Transverse colon (tissue), 3 donors: ENCODE data around the gene ITGA7.

Experiments used
- POLR2A ChIP-seq: fragments of 450-650 bp; IDR thresholded peaks from one replicate; pipeline ENCODE4 v1.6.1; 2016; ENCODE audit warnings: antibody characterized with exemption, mild to moderate bottlenecking, moderate library complexity
- TF ChIP-seq, protein P1 (sequence below), 5 experiments: fragments of 200-600 bp in 3 of 5; fragments of 450-650 bp in 2 of 5; sonication (generic) in 3 of 5; IDR thresholded peaks; 1 replicate in 2 of 5; 2 replicates in 3 of 5; pipeline ENCODE4 v1.5.1; 2016 to 2017; ENCODE audit warnings: antibody characterized with exemption in 5 of 5, inconsistent platforms in 3 of 5, mild to moderate bottlenecking in 2 of 5, moderate library complexity in 1 of 5

DNA sequence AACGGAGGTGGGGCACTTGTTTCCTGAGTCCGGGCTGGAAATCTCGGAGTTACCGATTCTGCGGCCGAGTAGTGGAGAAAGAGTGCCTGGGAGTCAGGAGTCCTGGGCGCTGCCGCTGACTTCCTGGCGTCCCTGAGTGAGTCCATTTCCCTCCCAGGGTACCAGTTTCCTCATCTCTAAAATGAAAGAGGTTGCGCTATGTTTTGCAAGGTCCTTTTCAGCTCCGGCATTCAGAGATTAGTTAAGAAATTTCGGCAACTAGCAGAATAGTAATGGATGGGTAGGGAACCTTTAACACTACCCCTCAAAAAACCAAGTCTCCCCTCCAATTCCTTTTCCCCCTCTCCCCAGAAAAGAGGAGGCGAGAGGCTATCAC lies 8.9 kb upstream of the ITGA7 start:
- TF ChIP-seq, protein P1, sequence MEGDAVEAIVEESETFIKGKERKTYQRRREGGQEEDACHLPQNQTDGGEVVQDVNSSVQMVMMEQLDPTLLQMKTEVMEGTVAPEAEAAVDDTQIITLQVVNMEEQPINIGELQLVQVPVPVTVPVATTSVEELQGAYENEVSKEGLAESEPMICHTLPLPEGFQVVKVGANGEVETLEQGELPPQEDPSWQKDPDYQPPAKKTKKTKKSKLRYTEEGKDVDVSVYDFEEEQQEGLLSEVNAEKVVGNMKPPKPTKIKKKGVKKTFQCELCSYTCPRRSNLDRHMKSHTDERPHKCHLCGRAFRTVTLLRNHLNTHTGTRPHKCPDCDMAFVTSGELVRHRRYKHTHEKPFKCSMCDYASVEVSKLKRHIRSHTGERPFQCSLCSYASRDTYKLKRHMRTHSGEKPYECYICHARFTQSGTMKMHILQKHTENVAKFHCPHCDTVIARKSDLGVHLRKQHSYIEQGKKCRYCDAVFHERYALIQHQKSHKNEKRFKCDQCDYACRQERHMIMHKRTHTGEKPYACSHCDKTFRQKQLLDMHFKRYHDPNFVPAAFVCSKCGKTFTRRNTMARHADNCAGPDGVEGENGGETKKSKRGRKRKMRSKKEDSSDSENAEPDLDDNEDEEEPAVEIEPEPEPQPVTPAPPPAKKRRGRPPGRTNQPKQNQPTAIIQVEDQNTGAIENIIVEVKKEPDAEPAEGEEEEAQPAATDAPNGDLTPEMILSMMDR (IDR thresholded peaks at IDR 0.05): no peak
- TF ChIP-seq POLR2A: no peak
